Stimulated activated CD4-positive, alpha-beta T cell treated with anti-CD3 and anti-CD28 coated beads, Interleukin-2, amount 100 ng/mL, for 24 hours (primary cell): ENCODE data around the gene CYP4F3.
"Not testable (repeated sequence)": the region's sequence is repeated elsewhere in the genome, so short reads cannot be mapped to it uniquely, and the experiment has no call there.

ENCODE experiments used
- DNase-seq, 2 donors: peaks; one replicate each; pipeline ENCODE4 v3.0.0-alpha.2; 2020

Gene CYP4F3

DNA sequence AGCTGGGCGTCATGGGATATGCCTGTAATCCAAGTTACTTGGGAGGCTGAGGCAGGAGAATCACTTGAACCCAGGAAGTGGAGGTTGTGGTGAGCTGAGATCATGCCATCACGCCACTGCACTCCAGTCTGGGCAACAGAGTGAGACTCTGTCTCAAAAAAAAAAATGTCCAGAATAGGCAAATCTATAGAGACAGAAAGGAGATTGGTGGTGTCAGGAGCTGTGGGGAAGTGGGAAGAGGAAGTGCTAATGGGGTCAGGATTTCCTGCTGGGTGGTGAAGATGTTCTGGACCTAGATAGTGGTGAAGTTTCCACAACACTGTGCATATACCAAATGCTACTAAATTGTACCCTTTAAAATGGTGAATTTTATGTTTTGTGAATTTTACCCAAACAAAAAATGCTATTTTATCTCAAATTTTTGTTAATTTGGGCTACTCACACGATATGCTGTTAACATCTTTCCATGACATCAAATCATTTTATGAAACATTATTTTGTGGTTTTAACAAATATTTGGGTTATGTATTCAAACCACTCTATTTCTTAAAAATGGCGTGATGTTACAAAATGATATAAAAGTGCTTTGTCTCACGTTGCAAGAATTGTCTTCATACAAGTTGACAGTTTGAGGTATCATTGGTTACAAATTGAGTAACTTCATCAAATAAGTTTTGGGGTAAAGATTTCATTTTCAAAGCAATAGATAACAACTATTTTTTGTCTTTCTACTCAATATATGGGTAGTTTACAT, 7.4 kb upstream of the CYP4F3 start:
- DNase-seq: no peak

DNA sequence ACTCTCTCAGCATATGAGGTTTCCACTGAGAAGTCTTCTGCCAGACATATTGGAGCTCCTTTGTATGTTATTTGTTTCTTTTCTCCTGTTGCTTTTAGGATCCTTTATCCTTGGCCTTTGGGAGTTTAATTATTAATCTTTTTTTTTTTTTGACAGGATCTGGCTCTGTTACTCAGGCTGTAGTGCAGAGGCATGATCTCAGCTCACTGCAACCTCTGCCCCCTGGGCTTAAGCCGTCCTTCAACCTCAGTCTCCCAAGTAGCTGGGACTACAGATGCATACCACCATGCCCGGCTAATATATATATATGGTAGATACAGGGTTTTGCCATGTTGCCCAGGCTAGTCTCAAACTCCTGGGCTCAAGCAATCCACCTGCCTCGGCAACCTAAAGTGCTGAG, 6.6 kb upstream of the CYP4F3 start:
- no peak for DNase-seq

GRCh38 chr19:15635016-15635805, 5.5 kb upstream of the CYP4F3 start:
- DNase-seq: no peak

DNA sequence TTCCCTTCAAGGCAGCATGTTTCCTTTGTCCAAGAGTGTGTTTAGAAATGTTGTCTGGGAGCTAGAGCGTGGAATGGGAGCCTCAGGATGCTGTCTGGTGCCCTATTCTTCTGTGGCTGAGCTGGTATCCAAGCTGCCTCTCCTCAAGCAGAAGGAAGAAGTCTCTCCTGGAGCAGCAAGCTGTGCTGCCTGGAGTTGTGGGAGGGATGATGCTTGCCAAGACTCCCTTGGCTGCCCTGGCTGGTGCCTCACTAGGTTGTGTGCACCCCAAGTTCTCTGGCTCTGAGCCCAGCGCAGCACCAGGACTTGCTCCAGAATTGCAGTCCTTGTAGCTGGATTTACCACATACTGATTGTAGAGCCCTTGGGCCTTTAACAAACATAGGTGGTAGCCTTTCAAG, 4.7 kb upstream of the CYP4F3 start:
- no peak for DNase-seq

GRCh38 chr19:15639596-15639995, 1.1 kb upstream of the CYP4F3 start:
- DNase-seq: peak in 1 of 2 donors; percentile 9

GRCh38 chr19:15640904-15641597, 354 bp downstream of the CYP4F3 start:
- peak in 1 of 2 donors; percentile 6 for DNase-seq

- DNase-seq: peak in 1 of 2 donors; percentile 11
These were observed 1.3 kb downstream of the CYP4F3 start for GRCh38 chr19:15641901-15642491.

DNA sequence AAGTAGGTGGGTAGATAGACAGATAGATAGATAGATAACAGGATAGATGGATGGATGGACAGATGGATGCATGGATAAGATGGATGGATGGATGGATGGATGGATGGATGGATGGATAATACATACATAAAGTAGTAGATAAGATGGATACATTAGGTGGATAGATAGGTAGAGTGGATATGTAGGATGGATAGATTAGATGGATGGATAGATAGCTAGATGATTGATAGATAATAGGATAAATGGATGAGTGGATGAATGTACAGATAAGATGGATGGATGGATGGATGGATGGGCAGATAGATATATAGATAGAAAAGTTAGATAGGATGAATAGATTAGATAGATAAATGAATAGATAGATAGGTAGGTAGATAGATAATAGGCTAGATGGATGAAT, 2.1 kb downstream of the CYP4F3 start:
- no peak for DNase-seq

DNA sequence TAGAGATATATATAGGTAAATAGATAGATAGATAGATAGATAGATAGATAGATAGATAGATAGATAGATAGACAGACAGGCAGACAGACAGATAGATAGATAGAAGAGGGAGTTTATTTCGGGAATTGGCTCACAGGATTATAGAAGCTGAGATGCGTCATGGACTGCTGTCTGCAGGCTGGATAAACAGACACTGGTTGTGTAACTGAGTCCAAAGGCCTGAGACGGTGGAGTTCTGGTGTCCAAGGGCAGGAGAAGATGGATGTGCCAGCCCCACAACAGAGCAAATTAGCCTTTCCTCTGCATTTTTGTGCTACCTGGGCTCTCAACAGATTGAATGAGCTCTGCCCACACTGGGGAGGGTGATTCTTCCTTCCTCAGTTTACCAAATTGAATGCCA, 2.7 kb downstream of the CYP4F3 start:
- DNase-seq: peak in 1 of 2 donors; percentile 9

GRCh38 chr19:15644066-15644741, 3.5 kb downstream of the CYP4F3 start:
- DNase-seq: peak in 1 of 2 donors; percentile 11

GRCh38 chr19:15644816-15645215, 4.1 kb downstream of the CYP4F3 start:
- DNase-seq: no peak

DNA sequence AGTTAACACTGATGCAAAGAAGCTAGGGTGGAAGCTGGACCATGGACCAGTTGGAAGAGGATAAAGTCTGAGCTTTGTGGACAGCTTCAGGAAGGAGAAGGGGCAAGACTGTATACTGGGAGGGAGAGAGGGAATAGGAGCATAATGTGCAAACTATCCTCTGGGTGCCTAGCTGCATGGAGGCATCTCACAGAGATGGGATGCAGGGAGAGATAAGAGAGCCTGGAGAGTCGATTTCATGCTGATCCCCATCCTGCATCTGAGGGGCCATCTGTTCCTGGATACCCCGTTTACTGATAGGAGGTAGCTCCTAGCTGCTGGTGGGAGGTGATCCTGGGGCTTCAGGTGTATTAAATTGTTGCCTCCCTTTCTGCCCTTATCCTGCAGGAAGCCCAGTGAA, 8.8 kb downstream of the CYP4F3 start:
- DNase-seq: no peak

DNA sequence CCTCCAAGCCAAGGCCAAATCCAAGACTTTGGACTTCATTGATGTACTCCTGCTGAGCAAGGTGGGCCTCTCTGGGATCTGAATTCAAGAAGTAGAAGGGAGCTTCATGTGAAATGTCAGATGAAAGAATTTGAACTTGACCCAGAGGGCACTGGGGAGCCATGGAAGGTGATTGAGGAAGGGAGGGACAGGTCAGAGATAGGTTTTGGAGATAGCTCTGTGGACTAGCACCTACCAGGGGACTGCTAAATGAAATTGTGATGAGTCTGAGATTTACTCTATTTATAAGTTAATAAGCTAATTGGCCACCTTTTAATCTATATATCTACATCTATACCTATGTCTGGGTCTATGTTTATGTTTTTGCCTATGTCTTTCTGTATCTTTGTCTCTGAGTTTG, 9.4 kb downstream of the CYP4F3 start:
- DNase-seq: not testable (repeated sequence)

GRCh38 chr19:15651791-15652190, 11.1 kb downstream of the CYP4F3 start:
- DNase-seq: no peak

- DNase-seq: peak in 1 of 2 donors; percentile 15
These were observed 12.0 kb downstream of the CYP4F3 start for GRCh38 chr19:15652559-15653278.

- DNase-seq: no peak
These were observed 15.8 kb downstream of the CYP4F3 start for GRCh38 chr19:15656467-15656866.

GRCh38 chr19:15663247-15663646, 22.6 kb downstream of the CYP4F3 start:
- no peak for DNase-seq

DNA sequence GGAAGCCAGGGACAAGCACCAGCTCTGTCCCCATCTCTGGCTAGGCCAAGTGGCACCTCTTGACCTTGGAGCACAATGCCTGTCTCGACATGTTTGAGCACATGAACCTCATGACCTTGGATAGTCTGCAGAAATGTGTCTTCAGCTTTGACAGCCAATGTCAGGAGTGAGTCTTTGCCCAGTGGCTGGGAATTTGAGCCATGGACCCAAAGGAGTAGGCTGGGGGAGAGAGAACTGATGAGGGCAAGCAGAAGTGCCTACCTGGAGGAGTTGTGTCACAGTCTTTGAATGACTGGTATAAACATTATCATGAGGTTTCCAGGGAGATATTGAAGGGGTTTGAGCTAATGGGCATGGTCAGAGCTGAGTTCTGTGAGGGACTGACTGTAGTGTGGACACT, 25.5 kb downstream of the CYP4F3 start:
- DNase-seq: no peak

GRCh38 chr19:15666883-15667282, 26.2 kb downstream of the CYP4F3 start:
- no peak for DNase-seq

DNA sequence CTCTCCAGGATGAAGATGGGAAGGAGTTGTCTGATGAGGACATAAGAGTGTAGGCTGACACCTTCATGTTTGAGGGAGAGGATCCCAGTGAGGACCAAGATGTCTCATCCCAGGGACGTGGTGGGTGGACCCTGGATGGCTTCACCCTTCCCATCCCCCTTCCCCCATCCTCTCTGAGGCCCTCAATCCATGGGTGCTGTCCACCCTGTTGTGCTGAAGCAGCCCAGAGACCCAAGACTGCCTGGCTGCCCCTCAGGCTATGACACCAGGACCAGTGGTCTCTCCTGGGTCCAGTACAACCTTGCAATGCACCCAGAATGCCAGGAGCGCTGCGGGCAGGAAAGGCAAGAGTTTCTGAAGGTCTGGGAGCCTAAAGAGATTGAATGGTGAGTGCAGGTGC, 28.7 kb downstream of the CYP4F3 start:
- no peak for DNase-seq

GRCh38 chr19:15669891-15670290, 29.2 kb downstream of the CYP4F3 start:
- DNase-seq: no peak

DNA sequence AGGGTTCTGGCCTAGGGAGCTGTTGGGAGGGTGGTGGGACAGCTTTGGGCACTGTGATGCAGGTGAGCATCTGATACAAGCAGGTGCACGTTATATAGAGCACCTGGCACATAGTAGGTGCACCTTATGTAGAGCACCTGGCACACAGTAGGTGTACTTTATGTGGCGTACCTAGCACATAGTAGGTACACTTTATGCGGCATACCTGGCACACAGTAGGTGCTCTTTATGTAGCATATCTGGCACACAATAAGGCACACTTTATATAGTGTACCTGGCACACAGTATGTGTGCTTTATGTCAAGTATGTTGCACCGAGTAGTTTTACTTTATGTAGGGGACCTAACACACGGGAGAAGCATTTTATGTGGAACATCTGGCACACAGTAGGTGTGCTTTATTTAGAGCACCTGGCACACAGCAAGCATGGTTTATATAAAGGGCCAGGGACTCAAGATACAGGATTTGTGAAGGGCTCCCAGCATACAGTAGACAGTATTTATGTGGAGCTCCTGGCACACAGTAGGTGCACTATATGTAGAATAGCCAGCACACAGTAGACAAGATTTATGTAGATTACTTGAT, 30.6 kb downstream of the CYP4F3 start:
- no peak for DNase-seq
